ENCODE measurements around the gene ALK.

Gene ALK

GRCh38 chr2:29575370-29575890 lies 346.0 kb downstream of the ALK start:
- DNase-seq (ENCODE audit: low read depth) = no peak

DNA sequence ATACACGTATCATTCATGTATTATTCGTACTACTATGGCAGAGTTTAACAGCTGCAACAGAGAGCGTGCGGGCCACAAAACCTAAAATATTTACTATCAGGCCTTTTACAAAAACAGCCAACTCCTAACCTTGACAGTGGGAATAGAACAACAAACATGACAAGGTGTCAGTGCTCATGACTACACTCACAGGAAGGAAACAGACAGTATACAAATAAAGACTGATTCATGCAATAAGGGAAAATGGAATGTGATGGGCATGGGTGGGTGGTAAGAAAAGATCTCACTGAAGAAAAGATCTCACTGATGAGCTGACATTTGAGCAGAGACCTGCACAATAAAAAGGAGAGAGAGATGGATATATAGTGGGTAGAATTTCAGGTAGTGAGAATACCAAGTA lies 347.8 kb downstream of the ALK start:
- no peak for DNase-seq (ENCODE audit: low read depth)

- DNase-seq (ENCODE audit: low read depth) = no peak
Measured at GRCh38 chr2:29573147-29573546, 348.2 kb downstream of the ALK start.

GRCh38 chr2:29570539-29570938 lies 350.8 kb downstream of the ALK start:
- DNase-seq (ENCODE audit: low read depth) = no peak

- no peak for DNase-seq (ENCODE audit: low read depth)
Measured at GRCh38 chr2:29567906-29568520, 353.4 kb downstream of the ALK start.

DNA sequence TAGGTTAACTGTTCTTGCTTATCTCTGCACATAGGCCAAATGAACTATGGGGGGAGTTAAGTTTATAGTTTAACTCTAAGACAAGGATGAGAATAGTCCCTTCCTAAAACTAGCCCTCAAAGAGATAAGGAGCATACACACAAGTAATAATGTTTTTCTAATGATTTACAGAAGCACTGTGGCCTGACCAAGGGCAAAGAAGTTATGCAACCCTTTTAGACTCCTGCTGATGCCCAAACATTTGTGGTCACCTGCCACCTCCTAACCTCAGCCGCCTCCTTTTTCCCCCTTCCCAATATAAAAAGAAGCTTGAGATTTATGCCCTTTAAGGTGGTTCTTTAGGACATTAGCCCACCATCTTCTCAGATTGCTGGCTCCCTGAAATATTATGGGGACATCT lies 357.7 kb downstream of the ALK start:
- DNase-seq (ENCODE audit: low read depth) = no peak

DNA sequence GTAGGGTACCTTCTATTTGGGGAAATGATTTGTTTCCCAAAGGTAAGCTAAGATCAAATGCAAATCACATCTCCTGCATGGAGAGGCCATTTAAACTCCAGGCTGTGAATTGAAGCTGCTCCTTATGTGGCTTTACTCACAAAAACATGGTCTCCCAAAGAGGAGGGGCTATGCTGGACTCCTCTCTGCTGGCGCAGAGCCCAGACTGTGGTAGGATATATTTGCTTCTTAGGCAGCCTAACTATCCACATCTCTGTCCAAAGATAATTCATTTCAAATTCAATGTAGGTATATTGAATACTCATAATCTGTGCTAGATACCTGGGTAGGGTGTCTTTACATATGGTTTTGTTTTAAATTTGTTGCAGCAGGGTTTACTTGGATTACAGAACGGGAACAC lies 358.5 kb downstream of the ALK start:
- no peak for DNase-seq (ENCODE audit: low read depth)

GRCh38 chr2:29562319-29562718 lies 359.1 kb downstream of the ALK start:
- no peak for DNase-seq (ENCODE audit: low read depth)

DNA sequence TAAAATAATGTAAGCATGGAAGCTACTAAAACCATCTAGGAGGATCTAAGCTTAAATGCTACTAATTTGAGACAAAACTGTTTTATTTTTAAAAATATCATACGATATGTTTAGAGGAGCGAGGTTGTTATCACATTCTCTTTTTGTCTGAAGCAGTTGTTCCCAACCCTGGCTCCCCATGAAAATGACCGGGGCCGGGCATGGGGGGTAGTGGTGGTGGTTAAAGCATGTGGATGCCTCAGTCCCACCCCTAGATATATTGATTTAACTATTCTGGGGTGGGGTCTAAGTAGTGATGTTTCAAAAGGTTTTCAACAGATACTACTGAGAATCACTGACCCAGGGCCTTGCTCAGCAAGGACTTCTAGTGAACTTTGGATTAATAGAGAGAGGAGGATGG lies 359.8 kb downstream of the ALK start:
- DNase-seq (ENCODE audit: low read depth) = no peak

DNA sequence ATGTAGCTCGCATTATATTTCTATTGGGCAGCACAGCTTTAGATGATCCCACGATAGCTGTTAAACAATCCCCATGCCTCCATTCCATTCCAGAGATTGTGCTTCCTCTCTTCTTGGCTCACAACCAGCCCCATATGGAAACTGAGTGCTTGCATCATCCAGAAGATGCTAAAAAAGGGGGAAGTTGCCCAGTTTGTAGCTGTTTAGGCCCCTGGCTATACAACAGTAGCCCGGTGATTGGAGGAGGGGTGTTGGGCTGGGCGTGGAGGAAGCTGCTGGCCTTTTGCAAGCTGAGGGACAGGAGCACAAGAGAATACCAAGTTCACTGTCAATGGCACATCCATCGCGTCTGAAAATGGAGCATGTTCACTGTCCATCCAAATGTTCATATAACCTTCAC lies 360.2 kb downstream of the ALK start:
- DNase-seq (ENCODE audit: low read depth) = no peak

DNA sequence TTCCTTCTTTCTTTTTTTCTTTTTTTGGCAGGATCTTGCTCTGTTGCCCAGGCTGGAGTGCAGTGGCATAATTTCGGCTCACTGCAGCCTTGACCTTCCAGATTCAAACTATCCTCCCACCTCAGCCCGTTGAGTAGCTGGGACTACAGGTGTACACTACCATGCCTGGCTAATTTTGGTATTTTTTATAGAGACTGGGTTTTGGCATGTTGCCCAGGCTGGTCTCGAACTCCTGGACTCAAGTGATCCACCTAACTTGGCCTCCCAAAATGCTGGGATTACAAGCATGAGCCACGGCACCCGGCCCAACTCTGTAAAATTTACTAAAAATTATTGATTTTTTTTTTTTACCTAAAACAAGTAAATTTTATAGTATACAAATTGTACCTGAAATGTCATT lies 360.8 kb downstream of the ALK start:
- no peak for DNase-seq (ENCODE audit: low read depth)

- DNase-seq (ENCODE audit: low read depth) = no peak
Measured at GRCh38 chr2:29560030-29560429, 361.4 kb downstream of the ALK start.

- no peak for DNase-seq (ENCODE audit: low read depth)
Measured at GRCh38 chr2:29559578-29559977, 361.8 kb downstream of the ALK start.

DNA sequence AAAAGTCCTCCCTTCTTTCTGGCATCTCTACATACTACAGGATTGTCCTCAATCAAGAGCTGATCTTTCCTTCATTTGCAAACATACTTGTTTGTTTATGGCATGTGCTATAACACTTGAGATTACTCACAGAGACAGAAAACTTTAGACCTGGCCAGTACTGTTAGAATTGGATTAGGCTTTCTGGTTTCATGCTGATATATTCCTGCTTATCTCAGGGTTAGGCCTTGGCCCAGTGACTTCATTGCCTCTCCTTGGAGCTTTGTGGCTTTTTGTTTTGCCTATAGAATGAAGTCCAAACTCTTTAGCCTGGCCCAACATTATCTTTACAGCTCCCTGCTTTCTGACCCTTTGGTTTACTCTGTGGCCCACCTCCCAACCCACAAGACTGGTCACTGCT lies 363.3 kb downstream of the ALK start:
- no peak for DNase-seq (ENCODE audit: low read depth)

DNA sequence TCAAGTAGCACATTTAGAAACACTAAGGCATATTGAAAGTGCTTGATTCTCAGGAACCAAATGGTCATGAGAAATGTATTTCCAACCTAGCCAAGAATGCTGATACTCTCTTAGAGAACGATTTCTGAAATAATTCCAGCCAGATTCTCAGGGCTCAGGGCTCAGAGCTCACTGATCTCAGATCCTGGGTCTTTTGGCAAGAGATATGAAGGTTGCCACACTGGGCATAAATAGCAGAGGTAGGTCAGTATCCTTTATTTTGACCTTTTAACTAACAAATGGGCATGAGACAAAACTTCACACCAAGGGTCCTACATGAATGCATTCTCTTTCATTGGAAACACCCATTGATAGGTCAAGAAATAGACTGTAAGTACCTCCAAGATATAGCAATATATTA lies 364.1 kb downstream of the ALK start:
- DNase-seq (ENCODE audit: low read depth) = no peak

DNA sequence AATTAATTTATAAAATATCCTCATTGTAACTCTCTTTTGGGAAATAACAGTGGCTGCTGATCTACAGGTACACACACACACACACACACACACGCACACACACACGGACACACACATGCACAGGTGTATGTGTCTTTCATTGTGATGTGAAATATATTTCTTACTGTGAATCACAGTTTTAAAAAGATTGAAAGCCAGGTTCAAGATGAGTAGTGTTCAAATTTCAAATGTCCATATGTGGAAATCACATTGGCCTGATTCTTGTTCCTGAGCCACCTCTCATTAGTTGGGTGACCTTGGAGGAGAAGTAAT lies 372.4 kb downstream of the ALK start:
- no peak for DNase-seq (ENCODE audit: low read depth)

- no peak for DNase-seq (ENCODE audit: low read depth)
Measured at GRCh38 chr2:29544917-29545316, 376.5 kb downstream of the ALK start.

DNA sequence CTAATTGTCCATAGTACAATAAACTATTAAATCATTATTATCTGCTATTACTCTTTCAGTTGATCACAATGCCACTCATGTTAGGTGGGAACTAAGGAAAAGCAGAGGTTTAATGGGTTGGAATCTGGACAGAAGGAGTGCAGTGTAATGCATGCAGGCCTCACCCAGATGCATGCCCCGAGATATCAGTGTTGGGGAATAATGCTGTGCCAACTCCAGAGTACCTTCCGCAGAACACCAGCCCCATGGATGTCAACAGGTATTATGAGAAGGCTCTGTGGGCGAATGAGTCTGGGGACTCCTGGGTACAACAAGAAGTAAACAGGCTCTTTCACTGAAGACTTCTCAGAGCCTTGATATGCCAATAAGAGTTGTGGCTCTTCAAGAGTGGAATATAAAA lies 377.4 kb downstream of the ALK start:
- DNase-seq (ENCODE audit: low read depth) = no peak

GRCh38 chr2:29535188-29535587 lies 386.2 kb downstream of the ALK start:
- DNase-seq (ENCODE audit: low read depth) = no peak

GRCh38 chr2:29532436-29532835 lies 388.9 kb downstream of the ALK start:
- DNase-seq (ENCODE audit: low read depth) = no peak

DNA sequence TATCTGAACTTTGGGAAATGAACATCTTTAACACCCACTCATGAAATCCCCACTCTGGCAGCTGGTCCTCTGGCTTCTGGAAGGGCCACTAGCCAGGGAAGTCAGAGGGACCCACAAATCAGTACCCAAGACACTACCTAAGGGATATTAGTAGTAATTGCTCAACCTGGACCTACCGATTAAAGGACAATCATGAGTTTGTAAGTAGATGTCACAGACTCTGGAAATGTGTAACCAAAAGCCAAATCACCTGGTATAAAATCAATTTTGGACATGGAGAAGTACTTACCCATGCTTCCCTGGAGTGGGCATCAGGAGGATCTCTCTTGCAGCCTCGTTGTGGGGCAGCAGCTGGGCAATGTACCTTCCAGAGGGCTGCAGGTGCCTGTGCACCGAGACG lies 389.8 kb downstream of the ALK start:
- DNase-seq (ENCODE audit: low read depth) = no peak

GRCh38 chr2:29530281-29530680 lies 391.1 kb downstream of the ALK start:
- DNase-seq (ENCODE audit: low read depth) = no peak

- DNase-seq (ENCODE audit: low read depth) = no peak
Measured at GRCh38 chr2:29528891-29529520, 392.4 kb downstream of the ALK start.

GRCh38 chr2:29528371-29528770 lies 393.0 kb downstream of the ALK start:
- no peak for DNase-seq (ENCODE audit: low read depth)

All from non-pigmented ciliary epithelial cell (primary cell).